Ascending aorta (tissue), 2 donors: Measurements from ENCODE around the gene CABP4. TPM values are rescaled to one million over a fixed set of nuclear protein-coding genes. Genes with fewer than 3 reads are reported as not detected.
A peak's percentile ranks its signal among the peaks of the same experiment; 100 is the strongest.
"Not testable (repeated sequence)": the region's sequence is repeated elsewhere in the genome, so short reads cannot be mapped to it uniquely, and the experiment has no call there.

Source experiments
- DNase-seq, 2 donors: peaks; one replicate each; pipeline ENCODE4 v3.0.0-alpha.2; 2019; ENCODE audit warnings: low spot score in 2 of 2
- H3K27ac ChIP-seq, 2 donors: fragments of 200-600 bp; sonication (generic); one replicate each; pipeline ENCODE4 v1.5.1; 2016 to 2017; ENCODE audit warnings: mild to moderate bottlenecking in 1 of 2
- H3K27me3 ChIP-seq: fragments of 200-600 bp; sonication (generic); one replicate; pipeline ENCODE4 v1.5.1; 2017
- H3K36me3 ChIP-seq, 2 donors: fragments of 200-600 bp; sonication (generic); one replicate each; pipeline ENCODE4 v1.5.1; 2016
- H3K4me1 ChIP-seq, 2 donors: fragments of 200-600 bp; sonication (generic); one replicate each; pipeline ENCODE4 v1.5.1; 2016 to 2017; ENCODE audit warnings: mild to moderate bottlenecking in 1 of 2
- H3K4me3 ChIP-seq, 2 donors: fragments of 200-600 bp; sonication (generic); one replicate each; pipeline ENCODE4 v1.5.1; 2016 to 2017; ENCODE audit warnings: mild to moderate bottlenecking in 1 of 2
- H3K9me3 ChIP-seq, 2 donors: fragments of 200-600 bp; sonication (generic); one replicate each; pipeline ENCODE4 v1.5.1; 2016
- intact Hi-C: fragments of 100-400 bp; cut with DNase I; formaldehyde crosslinking; loops from one replicate; pipeline ENCODE4 v1.15.1; 2023
- total RNA-seq: library from RNA; depleted of rRNA; stranded (reverse); fragments of >200 nt; gene quantifications from one replicate; pipeline ENCODE4 v1.1.0, GENCODE V29; 2016
- TF ChIP-seq, protein P1 (sequence below), 3 experiments: fragments of 200-600 bp in 2 of 3; fragments of 450-650 bp in 1 of 3; sonication (generic) in 2 of 3; IDR thresholded peaks; one replicate each; pipeline ENCODE4 v1.5.1; 2016 to 2019; ENCODE audit warnings: antibody characterized with exemption in 3 of 3, mild to moderate bottlenecking in 1 of 3, moderate library complexity in 1 of 3

CABP4 gene
- total RNA-seq, 1 donor from 2014 or later: not detected

DNA sequence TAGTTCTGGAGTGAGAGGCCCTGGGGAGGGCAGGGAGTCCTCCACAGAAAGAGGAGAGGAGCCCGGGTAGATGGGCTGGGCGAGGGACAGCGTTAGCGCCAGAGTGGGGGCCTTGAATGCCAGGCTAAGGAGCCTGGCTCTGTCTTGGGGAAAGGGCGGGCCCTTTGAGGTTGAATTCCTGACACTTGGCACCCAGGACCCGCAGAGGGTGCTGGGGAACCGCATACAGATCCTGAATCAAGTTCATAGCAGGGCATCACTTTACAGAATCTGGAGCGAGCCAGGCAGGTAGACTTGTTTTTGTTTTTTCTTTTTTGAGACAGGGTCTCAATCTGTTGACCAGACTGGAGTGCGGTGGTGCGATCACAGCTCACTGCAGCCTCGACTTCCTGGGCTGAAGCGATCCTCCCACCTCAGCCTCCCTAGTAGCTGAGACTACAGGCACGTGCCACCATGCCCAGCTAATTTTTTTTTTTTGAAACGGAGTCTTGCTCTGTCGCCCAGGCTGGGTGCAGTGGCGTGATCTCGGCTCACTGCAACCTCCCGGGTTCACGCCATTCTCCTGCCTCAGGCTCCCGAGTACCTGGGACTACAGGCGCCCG lies 33.6 kb upstream of the CABP4 start:
- peak overlapping the region; percentile 75 to 90 for H3K4me3 ChIP-seq
- TF ChIP-seq, protein P1, sequence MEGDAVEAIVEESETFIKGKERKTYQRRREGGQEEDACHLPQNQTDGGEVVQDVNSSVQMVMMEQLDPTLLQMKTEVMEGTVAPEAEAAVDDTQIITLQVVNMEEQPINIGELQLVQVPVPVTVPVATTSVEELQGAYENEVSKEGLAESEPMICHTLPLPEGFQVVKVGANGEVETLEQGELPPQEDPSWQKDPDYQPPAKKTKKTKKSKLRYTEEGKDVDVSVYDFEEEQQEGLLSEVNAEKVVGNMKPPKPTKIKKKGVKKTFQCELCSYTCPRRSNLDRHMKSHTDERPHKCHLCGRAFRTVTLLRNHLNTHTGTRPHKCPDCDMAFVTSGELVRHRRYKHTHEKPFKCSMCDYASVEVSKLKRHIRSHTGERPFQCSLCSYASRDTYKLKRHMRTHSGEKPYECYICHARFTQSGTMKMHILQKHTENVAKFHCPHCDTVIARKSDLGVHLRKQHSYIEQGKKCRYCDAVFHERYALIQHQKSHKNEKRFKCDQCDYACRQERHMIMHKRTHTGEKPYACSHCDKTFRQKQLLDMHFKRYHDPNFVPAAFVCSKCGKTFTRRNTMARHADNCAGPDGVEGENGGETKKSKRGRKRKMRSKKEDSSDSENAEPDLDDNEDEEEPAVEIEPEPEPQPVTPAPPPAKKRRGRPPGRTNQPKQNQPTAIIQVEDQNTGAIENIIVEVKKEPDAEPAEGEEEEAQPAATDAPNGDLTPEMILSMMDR (IDR thresholded peaks at IDR 0.05): no peak
- intact Hi-C loops: loop anchor here (2.0 kb wide), 1 partner anchor 19 kb away; no protein-coding TSS in a partner anchor
- no peaks in the 10 kb centered on the region for H3K27me3 ChIP-seq
- H3K9me3 ChIP-seq: no peaks in the 10 kb centered on the region
- DNase-seq: no peak
- no peaks in the 10 kb centered on the region for H3K36me3 ChIP-seq
- H3K4me1 ChIP-seq: peaks cover 9 to 40% of the 10 kb centered on the region in 2 donors
- peak overlapping the region; percentile 90 to 98 for H3K27ac ChIP-seq

DNA sequence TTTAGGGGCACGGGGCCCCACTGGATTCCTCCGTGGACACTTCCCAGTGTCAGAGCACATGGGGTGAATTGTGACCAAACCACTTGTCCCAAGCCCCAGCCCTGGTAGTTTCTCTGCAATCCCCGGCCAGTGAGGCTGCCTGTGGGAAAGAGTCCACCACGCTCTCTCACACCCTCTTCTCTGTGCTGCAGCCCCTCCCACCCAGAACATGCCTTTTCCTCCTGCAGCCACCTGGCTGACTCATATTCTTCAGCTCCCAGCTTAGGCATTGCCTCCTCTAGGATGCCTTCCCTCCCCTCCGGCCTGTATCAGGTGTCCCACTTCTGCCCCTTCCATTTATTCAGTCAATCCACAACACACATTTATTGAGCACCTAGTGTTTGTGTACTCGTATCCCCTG lies 32.3 kb upstream of the CABP4 start:
- H3K27me3 ChIP-seq: no peaks in the 10 kb centered on the region
- no peak for DNase-seq
- peaks cover 9 to 33% of the 10 kb centered on the region in 2 donors for H3K4me1 ChIP-seq
- no peaks in the 10 kb centered on the region for H3K9me3 ChIP-seq
- intact Hi-C loops: no loop called here
- H3K27ac ChIP-seq: no peak overlapping the region
- H3K4me3 ChIP-seq: no peak overlapping the region
- TF ChIP-seq, protein P1 (IDR thresholded peaks at IDR 0.05): no peak
- H3K36me3 ChIP-seq: no peaks in the 10 kb centered on the region

DNA sequence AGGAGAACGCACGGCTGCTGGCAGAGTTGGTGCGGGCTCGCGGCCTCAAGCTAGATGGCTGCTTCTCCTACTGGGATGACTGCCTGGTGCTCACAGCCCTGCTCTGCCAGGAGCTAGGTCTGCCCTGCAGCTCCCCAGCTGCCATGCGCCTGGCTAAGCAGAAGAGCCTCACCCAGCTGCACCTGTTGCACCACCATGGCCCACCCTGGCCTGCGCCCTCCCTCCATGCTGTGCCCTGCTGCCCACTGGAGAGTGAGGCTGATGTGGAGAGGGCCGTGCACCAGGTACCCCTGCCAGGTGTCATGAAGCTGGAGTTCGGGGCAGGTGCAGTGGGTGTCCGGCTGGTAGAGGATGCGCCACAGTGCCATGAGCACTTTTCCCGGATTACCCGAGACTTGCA lies 31.7 kb upstream of the CABP4 start:
- no peaks in the 10 kb centered on the region for H3K36me3 ChIP-seq
- H3K4me1 ChIP-seq: peaks cover 9 to 28% of the 10 kb centered on the region in 2 donors
- TF ChIP-seq, protein P1 (IDR thresholded peaks at IDR 0.05): no peak
- H3K4me3 ChIP-seq: no peak overlapping the region
- intact Hi-C loops: no loop called here
- DNase-seq: no peak
- H3K27me3 ChIP-seq: no peaks in the 10 kb centered on the region
- H3K9me3 ChIP-seq: no peaks in the 10 kb centered on the region
- H3K27ac ChIP-seq: no peak overlapping the region

DNA sequence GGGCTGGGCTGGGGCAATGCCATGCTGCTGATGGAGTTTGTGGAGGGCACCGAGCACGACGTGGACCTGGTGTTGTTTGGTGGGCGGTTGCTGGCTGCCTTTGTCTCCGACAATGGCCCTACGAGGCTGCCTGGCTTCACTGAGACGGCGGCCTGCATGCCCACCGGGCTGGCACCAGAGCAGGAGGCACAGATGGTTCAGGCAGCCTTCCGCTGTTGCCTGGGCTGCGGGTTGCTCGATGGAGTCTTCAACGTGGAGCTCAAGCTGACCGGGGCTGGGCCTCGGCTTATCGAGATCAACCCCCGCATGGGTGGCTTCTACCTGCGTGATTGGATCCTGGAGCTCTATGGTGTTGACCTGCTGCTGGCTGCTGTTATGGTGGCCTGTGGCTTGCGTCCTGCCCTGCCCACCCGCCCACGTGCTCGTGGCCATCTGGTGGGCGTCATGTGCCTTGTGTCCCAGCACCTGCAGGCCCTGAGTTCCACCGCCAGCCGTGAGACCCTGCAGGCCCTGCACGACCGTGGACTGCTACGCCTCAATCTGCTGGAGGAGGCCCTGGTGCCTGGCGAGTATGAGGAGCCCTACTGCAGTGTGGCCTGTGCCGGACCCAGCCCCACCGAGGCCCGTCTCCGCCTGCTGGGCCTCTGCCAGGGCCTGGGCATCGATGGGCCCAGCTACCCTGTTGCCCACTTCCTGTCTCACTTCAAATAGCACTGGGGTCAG lies 31.1 kb upstream of the CABP4 start:
- TF ChIP-seq, protein P1 (IDR thresholded peaks at IDR 0.05): no peak
- H3K4me1 ChIP-seq: peaks cover 9 to 25% of the 10 kb centered on the region in 2 donors
- H3K4me3 ChIP-seq: no peak overlapping the region
- H3K27me3 ChIP-seq: no peaks in the 10 kb centered on the region
- no peak overlapping the region for H3K27ac ChIP-seq
- H3K9me3 ChIP-seq: no peaks in the 10 kb centered on the region
- no peak for DNase-seq
- H3K36me3 ChIP-seq: no peaks in the 10 kb centered on the region
- intact Hi-C loops: no loop called here

DNA sequence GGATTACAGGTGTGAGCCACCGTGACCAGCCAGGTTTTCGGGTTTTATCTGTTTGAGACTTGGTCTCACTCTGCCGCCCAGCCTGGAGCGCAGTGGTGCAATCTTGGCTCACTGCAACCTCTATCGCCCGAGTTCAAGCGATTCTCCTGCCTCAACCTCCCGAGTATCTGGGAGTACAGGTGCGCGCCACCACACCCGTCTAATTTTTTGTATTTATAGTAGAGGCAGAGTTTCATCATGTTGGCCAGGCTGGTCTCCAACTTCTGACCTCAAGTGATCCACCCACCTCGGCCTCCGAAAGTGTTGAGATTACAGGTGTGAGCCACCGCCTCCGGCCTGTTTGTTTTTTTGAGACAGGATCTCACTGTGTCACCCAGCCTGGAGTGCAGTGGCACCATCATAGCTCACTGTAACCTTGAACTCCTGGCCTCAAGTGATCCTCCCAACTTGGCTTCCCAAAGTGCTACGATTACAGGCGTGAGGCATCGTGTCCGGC lies 27.7 kb upstream of the CABP4 start:
- Histone ChIP-seq H3K36me3 (peaks cover 10 to 21% of the 10 kb centered on the region in 2 donors), H3K4me3 (peak overlapping the region; percentile 75 to 94), H3K4me1 (peaks cover 6 to 16% of the 10 kb centered on the region in 2 donors), H3K27ac (peak overlapping the region; percentile 61 to 80)
- intact Hi-C loops: loop anchor here (5.0 kb wide), 1 partner anchor 35 kb away; the partner anchor contains the start of gene RAD9A
- H3K9me3 ChIP-seq, H3K27me3 ChIP-seq, DNase-seq: not testable (repeated sequence)
